Subcutaneous adipose tissue (tissue), 4 donors: ENCODE results near the gene ANKRD62. TPM values are rescaled to one million over a fixed set of nuclear protein-coding genes. Genes with fewer than 3 reads are reported as not detected.

Experiments
- CTCF ChIP-seq: fragments of 450-650 bp; IDR thresholded peaks from one replicate; pipeline ENCODE4 v1.5.1; 2016; ENCODE audit warnings: low read depth, mild to moderate bottlenecking, control low read depth, antibody characterized with exemption, moderate library complexity
- total RNA-seq, 4 donors: library from RNA; depleted of rRNA; stranded (reverse); fragments of >200 nt; gene quantifications; one replicate each; pipeline ENCODE4 v1.1.0, GENCODE V29; 2016

The ANKRD62 gene
- total RNA-seq, 4 donors from 2014 or later, result not detected

- no peak for TF ChIP-seq CTCF
These were observed 16.2 kb downstream of the ANKRD62 start for GRCh38 chr18:12109836-12110235.

- no peak for TF ChIP-seq CTCF
These were observed 20.5 kb downstream of the ANKRD62 start for GRCh38 chr18:12113999-12114646.

- no peak for TF ChIP-seq CTCF
These were observed 25.7 kb downstream of the ANKRD62 start for GRCh38 chr18:12119358-12119757.

- no peak for TF ChIP-seq CTCF
These were observed 27.8 kb downstream of the ANKRD62 start for GRCh38 chr18:12121175-12122042.

- TF ChIP-seq CTCF, result no peak
These were observed 60.7 kb downstream of the ANKRD62 start for GRCh38 chr18:12154361-12154760.

GRCh38 chr18:12155996-12156395, 62.4 kb downstream of the ANKRD62 start:
- TF ChIP-seq CTCF, result no peak

- TF ChIP-seq CTCF, result no peak
These were observed 65.8 kb downstream of the ANKRD62 start for GRCh38 chr18:12159446-12159845.
